ENCODE data around the gene METTL16. TPM values are rescaled to one million over a fixed set of nuclear protein-coding genes. Genes with fewer than 3 reads are reported as not detected.
"Not testable (repeated sequence)": the region's sequence is repeated elsewhere in the genome, so short reads cannot be mapped to it uniquely, and the experiment has no call there.

METTL16 gene
- total RNA-seq, 2 donors from 2014 or later: 16.3 to 23.1 TPM

GRCh38 chr17:2510559-2510958 is 1.1 kb downstream of the METTL16 start:
- intact Hi-C loops (cut with DNase I): no loop called here
- Histone ChIP-seq H3K9ac (ENCODE audit: low read depth in 2 of 2, low read length in 2 of 2) (peak overlapping the region in 1 of 2 donors; percentile 53), H3K4me1 (no peaks in the 10 kb centered on the region), H3K9me3 (no peaks in the 10 kb centered on the region), H3K27ac (peak overlapping the region; percentile 93), H3K36me3 (no peaks in the 10 kb centered on the region), H3K4me3 (peak overlapping the region; percentile 69), H3K27me3 (no peaks in the 10 kb centered on the region)
- TF ChIP-seq CTCF (IDR thresholded peaks at IDR 0.05): no peak
- no peak for DNase-seq

GRCh38 chr17:2508035-2508434 is 3.7 kb downstream of the METTL16 start:
- no peaks in the 10 kb centered on the region for H3K27me3 ChIP-seq

GRCh38 chr17:2507015-2507414 is 4.7 kb downstream of the METTL16 start:
- DNase-seq; H3K4me1 ChIP-seq; H3K9me3 ChIP-seq; H3K27me3 ChIP-seq; H3K9ac ChIP-seq (ENCODE audit: low read depth in 2 of 2, low read length in 2 of 2); H3K36me3 ChIP-seq; H3K4me3 ChIP-seq; intact Hi-C loops (cut with DNase I); H3K27ac ChIP-seq: not testable (repeated sequence)

More at GRCh38 chr17:2508035-2508434, 3.7 kb downstream of the METTL16 start:
- H3K4me1 ChIP-seq: no peaks in the 10 kb centered on the region
- H3K36me3 ChIP-seq: no peaks in the 10 kb centered on the region
- DNase-seq: no peak
- no peak overlapping the region for H3K9ac ChIP-seq (ENCODE audit: low read depth in 2 of 2, low read length in 2 of 2)
- H3K4me3 ChIP-seq: no peak overlapping the region
- TF ChIP-seq CTCF (IDR thresholded peaks at IDR 0.05): no peak
- no peak overlapping the region for H3K27ac ChIP-seq
- no peaks in the 10 kb centered on the region for H3K9me3 ChIP-seq
- intact Hi-C loops (cut with DNase I): no loop called here

- Histone ChIP-seq H3K27ac (no peak overlapping the region), H3K36me3 (no peaks in the 10 kb centered on the region), H3K4me3 (no peak overlapping the region), H3K9ac (ENCODE audit: low read depth in 2 of 2, low read length in 2 of 2) (no peak overlapping the region), H3K27me3 (no peaks in the 10 kb centered on the region), H3K9me3 (no peaks in the 10 kb centered on the region), H3K4me1 (no peaks in the 10 kb centered on the region)
- DNase-seq: no peak
- TF ChIP-seq CTCF (IDR thresholded peaks at IDR 0.05): no peak
- intact Hi-C loops (cut with DNase I): no loop called here
These were observed 8.1 kb downstream of the METTL16 start for GRCh38 chr17:2503627-2504026.

- intact Hi-C loops (cut with DNase I): no loop called here
- H3K27ac ChIP-seq: no peak overlapping the region
- no peak overlapping the region for H3K9ac ChIP-seq (ENCODE audit: low read depth in 2 of 2, low read length in 2 of 2)
- H3K4me1 ChIP-seq: no peaks in the 10 kb centered on the region
- no peak for TF ChIP-seq CTCF (IDR thresholded peaks at IDR 0.05)
- H3K4me3 ChIP-seq: no peak overlapping the region
- no peak for DNase-seq
- no peaks in the 10 kb centered on the region for H3K9me3 ChIP-seq
- no peaks in the 10 kb centered on the region for H3K36me3 ChIP-seq
- H3K27me3 ChIP-seq: no peaks in the 10 kb centered on the region
These were observed 8.7 kb downstream of the METTL16 start for GRCh38 chr17:2502871-2503580.

- TF ChIP-seq CTCF (IDR thresholded peaks at IDR 0.05): no peak
- Histone ChIP-seq H3K36me3 (no peaks in the 10 kb centered on the region), H3K9ac (ENCODE audit: low read depth in 2 of 2, low read length in 2 of 2) (no peak overlapping the region), H3K4me3 (no peak overlapping the region), H3K27me3 (no peaks in the 10 kb centered on the region), H3K9me3 (no peaks in the 10 kb centered on the region), H3K4me1 (no peaks in the 10 kb centered on the region), H3K27ac (no peak overlapping the region)
- no peak for DNase-seq
- intact Hi-C loops (cut with DNase I): no loop called here
These were observed 11.2 kb downstream of the METTL16 start for GRCh38 chr17:2500446-2500845.

GRCh38 chr17:2489286-2489685 is 22.4 kb downstream of the METTL16 start:
- intact Hi-C loops (cut with DNase I); H3K36me3 ChIP-seq; H3K9me3 ChIP-seq; DNase-seq; H3K4me1 ChIP-seq; H3K27me3 ChIP-seq; H3K27ac ChIP-seq; H3K4me3 ChIP-seq; H3K9ac ChIP-seq (ENCODE audit: low read depth in 2 of 2, low read length in 2 of 2): not testable (repeated sequence)
